Activated CD4-positive, alpha-beta T cell treated with anti-CD3 and anti-CD28 coated beads, Interleukin-2, amount 50 U/mL, for 4 hours (primary cell): Measurements from ENCODE around the gene RNU1-2.
"Not testable (repeated sequence)": the region's sequence is repeated elsewhere in the genome, so short reads cannot be mapped to it uniquely, and the experiment has no call there.

ENCODE experiments used
- DNase-seq, 2 experiments: peaks; one replicate each; pipeline ENCODE4 v3.0.0-alpha.2; 2020

The RNU1-2 gene

DNA sequence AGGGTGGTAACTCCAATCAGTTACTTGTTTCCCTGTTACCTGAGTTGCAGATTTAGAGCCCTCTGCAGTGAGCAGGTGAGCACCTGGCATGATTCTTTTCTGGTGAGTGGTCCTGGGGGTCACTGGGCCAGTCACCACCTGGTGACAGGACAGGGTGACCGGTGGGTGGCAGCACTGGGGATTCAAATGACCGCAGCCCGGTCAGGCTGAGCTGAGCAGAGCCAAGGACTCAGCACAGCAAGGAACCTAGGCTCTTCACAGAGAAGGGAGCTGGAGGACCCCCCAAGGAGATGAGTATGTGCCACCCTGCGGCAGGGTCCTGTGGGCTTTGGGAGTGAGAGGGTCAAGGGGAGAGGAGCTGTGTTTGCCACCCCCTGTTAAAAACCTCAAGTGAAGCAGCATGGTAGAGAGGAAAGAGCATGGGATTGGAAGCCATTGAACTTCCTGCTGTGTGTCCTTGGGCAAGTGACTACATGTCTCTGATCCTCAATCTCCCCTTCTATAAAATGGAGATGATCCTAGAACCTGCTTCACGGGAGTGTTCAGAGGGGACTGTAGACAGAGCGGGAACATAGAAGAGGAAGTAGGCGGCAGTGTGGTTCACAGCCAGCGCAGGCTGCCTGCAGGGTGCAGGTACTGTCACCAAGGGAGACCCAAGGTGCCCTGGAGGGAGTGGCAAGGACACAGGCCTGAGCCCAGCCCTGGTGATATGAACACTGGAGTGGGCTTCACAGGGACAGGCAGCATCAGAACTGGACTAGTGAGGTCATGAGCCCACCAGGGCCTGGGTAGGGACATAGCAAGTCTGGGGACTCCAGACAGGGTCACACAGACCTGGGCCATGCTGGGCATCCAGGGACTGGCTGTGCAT is 16.3 kb downstream of the RNU1-2 start:
- not testable (repeated sequence) for DNase-seq

DNA sequence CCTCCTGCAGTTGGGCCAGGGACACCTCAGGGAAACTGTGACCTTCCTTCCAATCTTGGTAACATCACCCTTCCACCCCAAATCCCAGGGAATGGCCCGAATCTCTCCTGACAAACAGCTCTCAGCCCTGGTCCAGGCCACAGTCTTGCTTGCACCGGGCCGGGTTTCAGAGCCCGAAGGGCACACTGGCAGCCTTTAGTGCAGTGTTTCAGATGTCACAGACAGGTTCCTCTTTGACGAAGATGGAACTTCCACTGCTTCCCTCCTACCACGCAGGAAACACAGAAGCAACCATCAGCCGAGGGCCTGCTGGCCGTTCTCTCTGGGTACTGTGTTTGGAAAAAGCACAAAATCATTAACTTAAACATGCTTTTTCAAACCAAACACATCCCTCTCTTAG is 17.0 kb downstream of the RNU1-2 start:
- not testable (repeated sequence) for DNase-seq

GRCh38 chr1:16913181-16913832 is 17.5 kb downstream of the RNU1-2 start:
- DNase-seq = no peak

- DNase-seq = peak; percentile 93 to 95
Measured at GRCh38 chr1:16913833-16914662, 18.3 kb downstream of the RNU1-2 start.

DNA sequence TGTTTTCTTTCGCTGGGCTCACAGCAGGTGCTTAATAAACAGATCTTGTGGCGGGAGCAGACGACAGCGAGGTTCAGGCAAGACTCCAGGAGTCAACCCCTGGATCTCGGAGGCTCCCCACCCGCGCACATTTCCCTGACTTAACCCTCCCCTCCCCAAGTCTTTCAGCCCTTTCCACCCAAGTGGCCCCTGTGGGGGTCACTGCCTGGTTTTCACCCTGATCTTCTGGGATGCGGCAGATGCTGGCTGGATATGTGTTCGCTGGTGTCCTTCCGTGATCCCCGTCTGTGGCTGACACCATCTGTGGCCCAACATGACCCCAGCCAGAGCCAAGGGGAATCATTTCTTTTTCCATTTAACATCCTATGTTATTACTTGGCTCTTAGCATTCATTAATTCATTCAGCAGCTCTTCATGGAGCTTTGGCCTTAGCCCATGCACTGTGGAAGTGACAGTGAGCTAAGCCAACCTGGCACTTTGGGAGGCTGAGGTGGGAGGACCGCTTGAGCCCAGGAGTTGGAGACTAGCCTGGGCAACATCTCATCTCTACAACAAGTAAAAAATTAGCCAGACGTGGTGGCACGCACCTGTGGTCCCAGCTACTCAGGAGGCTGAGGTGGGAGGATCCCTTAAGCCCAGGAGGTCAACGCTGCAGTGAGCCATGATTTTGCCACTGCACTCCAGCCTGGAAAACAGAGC is 19.3 kb downstream of the RNU1-2 start:
- not testable (repeated sequence) for DNase-seq

GRCh38 chr1:16915627-16915973 is 19.8 kb downstream of the RNU1-2 start:
- no peak for DNase-seq

- DNase-seq = not testable (repeated sequence)
Measured at GRCh38 chr1:16916036-16916880, 20.5 kb downstream of the RNU1-2 start.

- no peak for DNase-seq
Measured at GRCh38 chr1:16918371-16918770, 22.6 kb downstream of the RNU1-2 start.

DNA sequence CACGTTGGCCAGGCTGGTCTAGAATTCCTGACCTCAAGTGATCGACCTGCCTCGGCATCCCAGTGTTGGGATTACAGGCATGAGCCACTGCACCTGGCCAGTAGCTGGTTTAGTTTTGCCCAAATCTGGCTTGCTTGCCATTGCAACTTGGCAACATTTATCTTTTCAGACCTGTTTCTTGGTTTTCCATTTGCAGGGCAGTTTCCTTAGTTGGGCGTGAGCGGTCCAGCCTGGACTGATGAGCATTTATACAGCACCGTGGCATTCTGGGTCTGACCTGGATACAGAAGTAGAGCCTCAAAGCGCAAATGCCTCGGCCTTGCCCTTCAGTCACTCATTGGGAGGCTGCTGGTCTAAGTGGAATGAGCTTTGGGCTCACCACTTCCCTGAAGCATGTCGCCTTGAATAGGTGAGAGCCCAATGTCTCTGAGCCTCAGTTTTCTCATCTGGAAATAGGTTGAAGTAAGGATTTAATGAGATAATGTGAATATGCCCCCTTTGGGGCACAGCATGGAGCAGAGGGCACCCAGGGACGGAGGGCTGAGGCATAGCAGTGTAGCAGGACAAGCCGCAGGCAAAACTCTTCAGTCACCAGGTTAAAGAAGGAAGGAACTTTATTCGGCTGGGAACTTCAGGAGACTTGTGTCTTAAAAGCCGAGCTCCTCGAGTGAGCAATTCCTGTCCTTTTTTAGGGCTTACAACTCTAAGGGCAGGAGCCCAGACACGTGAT is 23.3 kb downstream of the RNU1-2 start:
- DNase-seq = not testable (repeated sequence)

- DNase-seq = no peak
Measured at GRCh38 chr1:16920951-16921350, 25.2 kb downstream of the RNU1-2 start.

DNA sequence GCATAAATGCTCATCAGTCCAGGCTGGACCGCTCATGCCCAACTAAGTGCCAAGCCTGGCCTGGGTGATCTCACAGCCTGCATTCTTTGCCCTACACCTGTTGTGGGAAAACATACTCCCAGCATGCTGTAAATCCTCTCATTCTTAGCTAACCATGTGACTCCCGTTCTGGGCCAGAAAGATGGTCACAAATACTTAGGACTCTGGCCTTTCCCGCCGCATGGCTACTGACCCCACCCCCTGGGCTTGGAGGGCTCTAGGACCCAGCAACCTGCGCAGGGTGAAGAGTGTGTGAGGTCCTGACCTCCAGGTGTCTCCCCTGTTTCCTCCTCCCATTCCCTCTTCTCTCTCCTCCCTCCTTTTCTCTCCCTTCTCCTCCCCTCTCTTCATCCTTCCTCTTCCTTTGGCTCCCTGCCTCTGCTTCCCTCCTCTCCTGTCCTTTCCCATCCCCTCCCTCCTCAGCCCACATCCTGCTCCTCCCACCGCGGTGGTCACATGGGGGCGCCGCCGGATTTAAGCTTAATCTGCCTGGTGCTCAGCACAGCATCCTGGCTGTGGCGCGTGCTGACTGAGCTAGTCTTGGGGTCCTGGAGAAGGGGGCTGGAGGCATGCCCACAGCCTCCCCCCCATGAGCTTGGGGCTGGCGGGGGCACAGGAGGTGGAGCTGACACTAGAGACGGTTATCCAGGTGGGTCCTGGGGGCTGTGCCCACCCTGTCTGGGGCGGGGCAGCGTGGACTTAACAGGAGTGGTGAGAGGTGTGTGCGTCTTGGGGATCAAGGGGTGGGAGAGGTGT is 25.8 kb downstream of the RNU1-2 start, which contains the start of gene CROCC:
Gene CROCC, plus strand, starts transcription at position 541 of the 795 bp plus-strand sequence. Its CDS starts 88 bp downstream, at position 629.
- no peak for DNase-seq

DNA sequence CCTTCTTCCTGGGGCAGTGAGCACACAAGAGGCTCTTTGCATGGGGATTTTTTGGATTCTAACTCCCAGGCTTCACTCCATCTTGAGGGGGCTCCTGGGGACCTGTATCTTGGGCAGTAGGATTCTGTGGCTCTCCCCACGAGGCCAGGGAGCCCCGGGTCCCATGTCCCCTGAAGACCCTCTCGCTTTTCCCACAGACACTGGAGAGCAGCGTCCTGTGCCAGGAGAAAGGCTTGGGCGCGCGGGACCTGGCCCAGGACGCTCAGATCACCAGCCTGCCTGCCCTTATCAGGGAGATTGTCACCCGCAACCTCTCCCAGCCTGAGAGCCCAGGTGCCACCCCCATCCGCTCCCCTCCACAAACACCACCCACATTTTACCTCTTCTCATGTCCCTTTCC is 26.7 kb downstream of the RNU1-2 start:
- DNase-seq = no peak

GRCh38 chr1:16922885-16923431 is 27.2 kb downstream of the RNU1-2 start:
- no peak for DNase-seq

- no peak for DNase-seq
Measured at GRCh38 chr1:16924216-16924918, 28.6 kb downstream of the RNU1-2 start.

DNA sequence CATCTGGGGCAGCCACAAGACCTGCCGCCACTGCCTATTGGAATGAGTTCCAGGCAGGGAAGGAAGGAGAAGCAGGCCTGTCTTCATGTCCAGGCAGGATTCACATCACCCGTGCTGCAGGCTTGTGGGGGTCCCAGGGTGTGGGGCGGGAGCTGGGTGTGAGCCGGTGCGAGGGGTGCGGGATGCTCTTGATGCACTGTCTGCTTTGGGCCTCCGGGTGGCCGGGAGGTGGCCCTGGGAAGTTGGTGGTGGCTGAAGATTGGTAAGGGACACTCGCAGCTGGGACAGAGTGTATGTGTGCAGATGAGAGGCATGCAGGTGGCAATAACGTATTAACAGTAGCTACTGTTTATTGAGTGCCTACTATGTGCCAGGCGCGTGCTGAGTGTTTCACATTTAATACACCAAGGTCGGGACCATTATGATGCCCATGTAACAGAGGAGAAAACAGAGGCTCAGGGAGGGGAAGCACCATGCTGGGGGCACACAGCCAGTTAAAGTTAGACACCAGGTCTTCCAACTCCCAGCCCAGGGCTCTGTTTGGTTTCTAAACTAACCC is 29.2 kb downstream of the RNU1-2 start:
- no peak for DNase-seq

GRCh38 chr1:16925635-16926490 is 30.1 kb downstream of the RNU1-2 start:
- DNase-seq = no peak

GRCh38 chr1:16926491-16927073 is 30.8 kb downstream of the RNU1-2 start:
- DNase-seq = no peak
